ENCODE data around the gene TP53TG5. TPM values are rescaled to one million over a fixed set of nuclear protein-coding genes. Genes with fewer than 3 reads are reported as not detected.

Gene TP53TG5
- total RNA-seq, 1 donor from 2014 or later = not detected

- Mint-ChIP-seq H3K4me3 (peak overlapping the region; percentile 89), H3K36me3 (peaks cover 3% of the 10 kb centered on the region), H3K27ac (peak overlapping the region; percentile 79), H3K27me3 (peaks cover 40% of the 10 kb centered on the region), H3K9me3 (no peaks in the 10 kb centered on the region), H3K4me1 (ENCODE audit: unreplicated experiment) (peaks cover 13% of the 10 kb centered on the region)
- DNase-seq (ENCODE audit: extremely low spot score, unreplicated experiment) = no peak
- TF ChIP-seq CTCF (conservative IDR thresholded peaks at IDR 0.05) = no peak
Observed at GRCh38 chr20:45407067-45407745, 29.1 kb upstream of the TP53TG5 start.

- DNase-seq (ENCODE audit: extremely low spot score, unreplicated experiment) = no peak
- Mint-ChIP-seq H3K9me3 (no peaks in the 10 kb centered on the region), H3K27ac (no peak overlapping the region)
Observed at GRCh38 chr20:45406260-45407066, 28.3 kb upstream of the TP53TG5 start.

GRCh38 chr20:45405571-45406259, 27.6 kb upstream of the TP53TG5 start:
- H3K27ac Mint-ChIP-seq = no peak overlapping the region
- H3K4me1 Mint-ChIP-seq (ENCODE audit: unreplicated experiment) = peaks cover 13% of the 10 kb centered on the region

More at GRCh38 chr20:45406260-45407066, 28.3 kb upstream of the TP53TG5 start:
- Mint-ChIP-seq H3K4me3 (peak overlapping the region; percentile 89), H3K4me1 (ENCODE audit: unreplicated experiment) (peaks cover 13% of the 10 kb centered on the region), H3K36me3 (peaks cover 6% of the 10 kb centered on the region), H3K27me3 (peaks cover 40% of the 10 kb centered on the region)
- no peak for TF ChIP-seq CTCF (conservative IDR thresholded peaks at IDR 0.05)

GRCh38 chr20:45404438-45404837, 26.3 kb upstream of the TP53TG5 start:
- DNase-seq (ENCODE audit: extremely low spot score, unreplicated experiment) = no peak
- peaks cover 10% of the 10 kb centered on the region for H3K36me3 Mint-ChIP-seq
- TF ChIP-seq CTCF (conservative IDR thresholded peaks at IDR 0.05) = no peak
- H3K9me3 Mint-ChIP-seq = peaks cover 5% of the 10 kb centered on the region
- peaks cover 40% of the 10 kb centered on the region for H3K27me3 Mint-ChIP-seq
- peak overlapping the region; percentile 37 for H3K27ac Mint-ChIP-seq
- peaks cover 13% of the 10 kb centered on the region for H3K4me1 Mint-ChIP-seq (ENCODE audit: unreplicated experiment)
- peak overlapping the region; percentile 83 for H3K4me3 Mint-ChIP-seq

More at GRCh38 chr20:45405571-45406259, 27.6 kb upstream of the TP53TG5 start:
- Mint-ChIP-seq H3K36me3 (peaks cover 6% of the 10 kb centered on the region), H3K27me3 (peaks cover 40% of the 10 kb centered on the region), H3K4me3 (peak overlapping the region; percentile 81), H3K9me3 (no peaks in the 10 kb centered on the region)
- TF ChIP-seq CTCF (conservative IDR thresholded peaks at IDR 0.05) = no peak
- DNase-seq (ENCODE audit: extremely low spot score, unreplicated experiment) = no peak

GRCh38 chr20:45402946-45403345, 24.8 kb upstream of the TP53TG5 start:
- H3K27ac Mint-ChIP-seq = no peak overlapping the region
- no peak for TF ChIP-seq CTCF (conservative IDR thresholded peaks at IDR 0.05)
- H3K9me3 Mint-ChIP-seq = peaks cover 5% of the 10 kb centered on the region
- H3K36me3 Mint-ChIP-seq = peaks cover 10% of the 10 kb centered on the region
- H3K27me3 Mint-ChIP-seq = peaks cover 35% of the 10 kb centered on the region
- peaks cover 13% of the 10 kb centered on the region for H3K4me1 Mint-ChIP-seq (ENCODE audit: unreplicated experiment)
- DNase-seq (ENCODE audit: extremely low spot score, unreplicated experiment) = no peak
- no peak overlapping the region for H3K4me3 Mint-ChIP-seq

Data from type B pancreatic cell (in vitro differentiated cells).